Gastroesophageal sphincter (tissue), 4 donors: Measurements from ENCODE around the gene FBXW10B. TPM values are rescaled to one million over a fixed set of nuclear protein-coding genes. Genes with fewer than 3 reads are reported as not detected.
A peak's percentile ranks its signal among the peaks of the same experiment; 100 is the strongest.
"Not testable (repeated sequence)": the region's sequence is repeated elsewhere in the genome, so short reads cannot be mapped to it uniquely, and the experiment has no call there.

Experiments
- ATAC-seq: fragments of 150-250 bp; one replicate; pipeline ENCODE4 v1.9.1; 2016; ENCODE audit warnings: mild to moderate bottlenecking, moderate library complexity
- H3K27ac ChIP-seq, 4 donors: fragments of 200-600 bp; sonication (generic) in 3 of 4; 1 replicate in 3 of 4; 2 replicates in 1 of 4; pipeline ENCODE4 v1.5.1; 2016 to 2019
- H3K27me3 ChIP-seq: fragments of 200-600 bp; sonication (generic); one replicate; pipeline ENCODE4 v1.5.1; 2019
- H3K36me3 ChIP-seq, 2 donors: fragments of 200-600 bp; sonication (generic); one replicate each; pipeline ENCODE4 v1.5.1; 2019; ENCODE audit warnings: control low read depth in 1 of 2
- H3K4me1 ChIP-seq, 3 donors: fragments of 200-600 bp; sonication (generic); 1 replicate in 2 of 3; 2 replicates in 1 of 3; pipeline ENCODE4 v1.5.1; 2016 to 2019; ENCODE audit warnings: control low read depth in 2 of 3
- H3K4me3 ChIP-seq, 2 donors: fragments of 200-600 bp; sonication (generic); one replicate each; pipeline ENCODE4 v1.5.1; 2019; ENCODE audit warnings: mild to moderate bottlenecking in 1 of 2, moderate library complexity in 1 of 2
- H3K9me3 ChIP-seq, 3 donors: fragments of 200-600 bp; sonication (generic); one replicate each; pipeline ENCODE4 v1.5.1; 2017 to 2019; ENCODE audit warnings: control low read depth in 2 of 3
- WGBS, 2 donors: methylation state at CpG; one replicate each; pipeline ENCODE4 v1.1.5; 2018; ENCODE audit warnings: low coverage in 1 of 2; 5-methylcytosine and 5-hydroxymethylcytosine counted together
- total RNA-seq, 4 donors: library from RNA; depleted of rRNA; stranded (reverse); fragments of >200 nt; gene quantifications; one replicate each; pipeline ENCODE4 v1.1.0, GENCODE V29; 2016

Gene FBXW10B
- total RNA-seq, 4 donors from 2014 or later: 0.40 to 0.81 (median 0.66) TPM

DNA sequence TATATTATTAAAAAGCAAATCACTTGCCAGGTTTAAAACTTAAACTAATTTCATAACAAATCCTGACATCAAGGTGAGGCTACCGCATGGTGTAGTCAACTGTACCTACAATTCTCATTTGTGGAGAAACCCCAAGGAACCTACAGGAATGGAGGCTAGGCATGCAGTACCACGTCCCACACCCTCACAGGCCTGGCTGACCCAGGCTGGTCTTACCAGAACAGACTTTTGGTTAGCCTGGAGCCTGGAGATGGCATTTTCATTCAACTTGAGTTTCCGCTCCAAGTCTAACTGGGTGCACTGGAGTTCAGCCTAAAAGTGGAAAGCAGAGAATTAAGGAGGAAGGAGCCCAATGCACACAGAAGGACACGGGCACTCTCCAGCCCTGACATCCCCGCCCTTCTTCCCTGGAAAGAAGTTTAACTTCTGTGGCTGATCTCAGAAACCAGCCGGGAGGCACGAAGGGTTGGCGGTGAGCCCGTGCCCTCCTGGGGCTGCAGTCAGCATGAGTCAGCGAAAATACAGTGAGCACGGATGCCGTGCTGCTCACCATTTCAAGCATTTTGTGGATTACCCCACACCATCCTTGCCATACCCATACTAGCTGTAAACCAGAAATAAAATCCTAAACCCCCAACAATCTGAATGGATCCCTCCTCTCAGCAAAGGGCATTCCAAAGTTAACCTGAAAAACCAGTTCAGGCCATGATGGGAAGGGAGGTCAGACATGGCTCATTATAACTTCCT lies 23.2 kb upstream of the FBXW10B start:
- peak overlapping the region in 1 of 2 donors; percentile 14 for H3K4me3 ChIP-seq
- not testable (repeated sequence) for H3K27me3 ChIP-seq

DNA sequence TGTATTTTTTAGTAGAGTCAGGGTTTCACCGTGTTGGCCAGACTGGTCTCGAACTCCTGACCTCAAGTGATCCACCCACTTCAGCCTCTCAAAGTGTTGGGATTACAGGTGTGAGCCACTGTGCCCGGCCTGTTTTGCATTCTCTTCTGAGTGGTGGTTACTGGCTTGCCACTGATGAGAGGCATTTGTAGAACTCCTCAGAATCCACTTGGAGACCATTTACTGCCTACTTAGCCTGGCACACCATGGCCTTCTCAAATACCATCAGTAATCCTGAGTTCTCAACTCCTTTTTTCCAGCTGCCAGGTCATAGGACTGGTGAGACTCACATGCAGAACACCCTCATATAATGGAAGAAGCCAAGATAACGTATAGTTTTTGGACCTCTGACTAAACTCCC lies 22.5 kb upstream of the FBXW10B start:
- not testable (repeated sequence) for H3K27me3 ChIP-seq, ATAC-seq, H3K36me3 ChIP-seq, H3K27ac ChIP-seq, H3K9me3 ChIP-seq
- Histone ChIP-seq H3K4me3 (peak overlapping the region in 1 of 2 donors; percentile 14), H3K4me1 (peaks cover 4 to 13% (median 9%) of the 10 kb centered on the region in 3 donors)
- 56% methylated on average over 1 of the region's 4 CpGs; no CpG with 5 or more reads in 1 of the 2 donors for WGBS, 2 donors

More for the DNA sequence above, 23.2 kb upstream of the FBXW10B start:
- Histone ChIP-seq H3K27ac (peak overlapping the region in 1 of 4 donors; percentile 43), H3K4me1 (peaks cover 4 to 13% (median 9%) of the 10 kb centered on the region in 3 donors)
- 83% methylated on average over 1 of the region's 12 CpGs; no CpG with 5 or more reads in 1 of the 2 donors for WGBS, 2 donors
- not testable (repeated sequence) for H3K36me3 ChIP-seq, H3K9me3 ChIP-seq
- peak; percentile 69 for ATAC-seq

DNA sequence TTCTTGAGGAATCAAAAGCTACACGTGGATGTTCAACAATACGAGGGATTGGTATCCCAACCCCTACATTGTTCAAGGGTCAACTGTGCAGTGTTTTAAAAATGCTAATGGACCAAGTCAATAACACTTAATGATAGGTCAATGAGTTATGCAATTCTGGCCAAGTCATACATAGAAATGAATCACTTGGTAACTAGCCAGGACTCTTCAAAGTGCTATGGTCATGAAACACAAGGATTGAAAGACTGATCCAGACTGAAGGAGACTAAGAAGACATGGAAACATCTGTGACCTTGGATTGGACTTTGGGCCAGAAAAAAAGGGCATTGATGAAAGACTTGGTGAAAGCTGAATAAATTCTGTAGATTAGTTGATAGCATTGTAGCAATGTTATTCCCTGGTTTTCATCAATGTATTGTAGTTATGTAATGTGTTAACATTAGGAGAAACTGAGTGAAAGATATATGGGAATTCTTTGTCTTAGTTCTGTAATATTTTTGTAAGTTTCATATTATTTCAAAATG lies 11.5 kb upstream of the FBXW10B start:
- WGBS, 2 donors: 76 to 81% methylated on average over 2 of the region's 2 CpGs
- H3K27me3 ChIP-seq, H3K9me3 ChIP-seq, ATAC-seq, H3K4me1 ChIP-seq, H3K4me3 ChIP-seq, H3K27ac ChIP-seq: not testable (repeated sequence)
- peaks cover 0 to 51% of the 10 kb centered on the region in 2 donors for H3K36me3 ChIP-seq

- peaks cover 0 to 51% of the 10 kb centered on the region in 2 donors for H3K36me3 ChIP-seq
- H3K27ac ChIP-seq, H3K9me3 ChIP-seq, H3K4me3 ChIP-seq, H3K4me1 ChIP-seq, H3K27me3 ChIP-seq, ATAC-seq: not testable (repeated sequence)
- WGBS, 2 donors: 93 to 95% methylated on average over 6 of the region's 7 CpGs
Observed at GRCh38 chr17:15629991-15630390, 10.5 kb upstream of the FBXW10B start.

GRCh38 chr17:15623661-15624209 lies 4.2 kb upstream of the FBXW10B start:
- not testable (repeated sequence) for H3K27me3 ChIP-seq, H3K27ac ChIP-seq, H3K9me3 ChIP-seq, H3K4me1 ChIP-seq, H3K4me3 ChIP-seq, ATAC-seq
- peaks cover 0 to 16% of the 10 kb centered on the region in 2 donors for H3K36me3 ChIP-seq
- WGBS, 2 donors: 44 to 52% methylated on average over 3 of the region's 3 CpGs

DNA sequence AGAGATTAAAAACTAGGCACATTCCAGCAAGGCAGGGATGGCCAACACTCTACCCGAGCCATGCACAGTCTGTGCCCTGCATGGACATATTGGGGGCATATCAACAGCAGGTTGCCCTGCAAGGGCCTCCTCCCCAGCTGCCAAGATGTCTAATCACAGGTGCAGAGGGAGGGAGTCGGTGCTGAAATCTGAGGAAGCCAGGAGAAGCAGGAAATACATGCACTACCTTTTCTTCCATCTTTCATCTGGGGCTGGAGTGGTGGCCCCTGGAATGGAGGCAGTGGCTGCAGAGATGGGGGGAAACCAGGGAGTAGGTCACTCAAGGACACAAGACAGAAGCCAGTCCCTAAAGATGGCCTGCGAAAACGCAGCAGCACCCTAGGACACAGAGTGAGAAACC lies 3.8 kb upstream of the FBXW10B start:
- ATAC-seq, H3K27me3 ChIP-seq, H3K27ac ChIP-seq, H3K4me3 ChIP-seq, H3K4me1 ChIP-seq, H3K9me3 ChIP-seq: not testable (repeated sequence)
- peaks cover 0 to 12% of the 10 kb centered on the region in 2 donors for H3K36me3 ChIP-seq
- WGBS, 2 donors: 82 to 93% methylated on average over 2 of the region's 4 CpGs

- ATAC-seq, H3K27me3 ChIP-seq, H3K9me3 ChIP-seq, H3K4me1 ChIP-seq, H3K27ac ChIP-seq, H3K36me3 ChIP-seq, H3K4me3 ChIP-seq: not testable (repeated sequence)
- WGBS, 2 donors: 100% methylated on average over 1 of the region's 8 CpGs; no CpG with 5 or more reads in 1 of the 2 donors
Observed at GRCh38 chr17:15622124-15622523, 2.6 kb upstream of the FBXW10B start.

DNA sequence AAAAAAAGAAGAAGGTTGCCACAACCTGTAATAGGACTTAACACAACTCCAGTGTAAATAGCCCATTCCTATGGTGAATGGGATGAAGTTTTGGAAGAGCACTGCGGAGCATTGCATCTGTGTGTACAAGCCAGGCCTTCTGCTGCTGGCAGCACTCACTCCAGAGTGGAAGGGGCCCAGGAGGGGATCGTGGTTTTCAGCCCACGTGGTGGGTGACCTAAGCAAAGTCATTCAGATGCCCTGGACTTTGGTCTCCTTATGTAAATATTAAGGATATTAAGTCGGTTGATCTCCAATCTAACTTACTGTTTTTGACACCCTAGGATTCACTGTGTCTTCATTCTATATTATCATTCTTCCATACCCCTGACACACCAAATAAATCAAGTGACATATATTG lies 2.7 kb downstream of the FBXW10B start:
- not testable (repeated sequence) for H3K9me3 ChIP-seq, H3K27ac ChIP-seq, H3K36me3 ChIP-seq, H3K4me1 ChIP-seq, ATAC-seq, H3K4me3 ChIP-seq, H3K27me3 ChIP-seq
- 45 to 57% methylated on average over 4 of the region's 4 CpGs for WGBS, 2 donors

- ATAC-seq, H3K27me3 ChIP-seq, H3K36me3 ChIP-seq, H3K4me3 ChIP-seq, H3K4me1 ChIP-seq, H3K9me3 ChIP-seq, H3K27ac ChIP-seq: not testable (repeated sequence)
- WGBS, 2 donors: 40 to 44% methylated on average over 3 to 6 of the region's 6 CpGs
Observed at GRCh38 chr17:15615850-15616249, 3.7 kb downstream of the FBXW10B start.

DNA sequence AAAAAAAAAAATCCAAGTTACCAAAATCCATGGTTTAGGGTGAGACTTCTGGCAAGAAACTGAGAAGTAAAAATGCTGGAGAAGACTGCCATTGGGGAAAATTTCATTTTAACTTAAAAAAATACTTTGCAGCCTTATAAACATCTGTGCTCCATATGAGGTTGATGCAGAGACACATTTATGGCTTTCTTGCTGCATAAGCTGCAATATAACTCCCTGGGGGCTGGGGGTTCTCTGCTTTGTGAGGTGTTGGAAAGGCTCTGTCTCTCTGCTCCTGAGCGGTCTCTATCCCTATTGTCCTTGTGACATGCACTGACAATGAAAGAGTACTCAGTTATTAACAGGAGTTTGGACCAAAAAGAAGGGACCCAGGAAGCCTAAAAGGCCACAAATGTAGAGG lies 6.4 kb downstream of the FBXW10B start:
- not testable (repeated sequence) for H3K9me3 ChIP-seq, ATAC-seq, H3K27me3 ChIP-seq, H3K27ac ChIP-seq, H3K36me3 ChIP-seq, H3K4me3 ChIP-seq, H3K4me1 ChIP-seq
- WGBS, 2 donors: no CpG with 5 or more reads among the region's 1 CpG

DNA sequence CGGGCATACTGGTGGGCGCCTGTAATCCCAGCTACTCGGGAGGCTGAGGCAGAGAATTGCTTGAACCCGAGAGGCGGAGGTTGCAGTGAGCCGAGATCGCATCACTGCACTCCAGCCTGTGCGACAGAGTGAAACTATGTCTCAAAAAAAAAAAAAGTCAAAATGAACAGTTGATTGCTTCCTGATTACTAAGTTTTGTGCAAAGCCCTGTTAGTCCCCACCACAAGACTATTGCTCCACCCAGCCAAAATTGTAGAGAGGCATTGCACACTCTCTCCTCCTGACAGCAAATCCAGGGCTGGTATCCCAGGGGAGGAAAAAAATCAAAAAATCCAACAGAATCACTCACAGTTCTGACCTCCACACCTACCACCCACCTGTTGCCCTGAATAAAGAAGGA lies 26.5 kb downstream of the FBXW10B start:
- H3K27me3 ChIP-seq, H3K36me3 ChIP-seq, H3K9me3 ChIP-seq, H3K4me3 ChIP-seq, ATAC-seq, H3K4me1 ChIP-seq, H3K27ac ChIP-seq: not testable (repeated sequence)
- 90% methylated on average over 3 of the region's 8 CpGs; no CpG with 5 or more reads in 1 of the 2 donors for WGBS, 2 donors

- 44 to 55% methylated on average over 5 of the region's 5 CpGs for WGBS, 2 donors
- not testable (repeated sequence) for ATAC-seq, H3K4me1 ChIP-seq, H3K9me3 ChIP-seq, H3K27ac ChIP-seq, H3K27me3 ChIP-seq, H3K4me3 ChIP-seq, H3K36me3 ChIP-seq
Observed at GRCh38 chr17:15591986-15592385, 27.5 kb downstream of the FBXW10B start.

GRCh38 chr17:15590844-15591243 lies 28.7 kb downstream of the FBXW10B start:
- H3K4me3 ChIP-seq, H3K36me3 ChIP-seq, H3K27me3 ChIP-seq, H3K27ac ChIP-seq, H3K9me3 ChIP-seq, ATAC-seq, H3K4me1 ChIP-seq: not testable (repeated sequence)
- WGBS, 2 donors: no CpG with 5 or more reads among the region's 1 CpG
